Spinal cord (tissue), 10 donors: ENCODE results near the gene RPLP2. TPM values are rescaled to one million over a fixed set of nuclear protein-coding genes. Genes with fewer than 3 reads are reported as not detected.

Experiments
- DNase-seq, 6 donors: peaks; one replicate each; pipeline versions ENCODE4 v3.0.0 to v3.0.0-alpha.2; 2013 to 2015; ENCODE audit warnings: low spot score in 6 of 6, low read depth in 4 of 6
- H3K27ac ChIP-seq: one replicate; pipeline ENCODE4 v1.5.1; 2013; ENCODE audit warnings: low read depth, low read length, control low read depth
- H3K27me3 ChIP-seq: one replicate; pipeline ENCODE4 v1.6.1; 2013; ENCODE audit warnings: low read length; ENCODE audit not compliant: control insufficient read depth, insufficient read depth
- H3K36me3 ChIP-seq: one replicate; pipeline ENCODE4 v1.6.1; 2013; ENCODE audit warnings: low read length; ENCODE audit not compliant: control insufficient read depth, insufficient read depth
- H3K4me1 ChIP-seq: one replicate; pipeline ENCODE4 v1.6.1; 2013; ENCODE audit warnings: low read length; ENCODE audit not compliant: control insufficient read depth, insufficient read depth
- H3K4me3 ChIP-seq: one replicate; pipeline ENCODE4 v1.5.1; 2013; ENCODE audit warnings: low read depth, low read length, control low read depth
- H3K9me3 ChIP-seq: one replicate; pipeline ENCODE4 v1.6.1; 2013; ENCODE audit warnings: low read length; ENCODE audit not compliant: control insufficient read depth, insufficient read depth
- WGBS: methylation state at CpG from one replicate; pipeline ENCODE4 v1.1.5; 2013; ENCODE audit warnings: missing lambda C conversion rate; ENCODE audit not compliant: insufficient coverage; 5-methylcytosine and 5-hydroxymethylcytosine counted together
- polyA plus RNA-seq, 2 donors: library from polyadenylated mRNA; unstranded; fragments of 120-200 nt; gene quantifications; one replicate each; pipeline ENCODE4 v1.2.1, GENCODE V29; 2013; ENCODE audit not compliant: insufficient read length in 2 of 2
- total RNA-seq, 2 donors: library from RNA; depleted of rRNA in 1 of 2; stranded (reverse); fragments of 120-200 nt in 1 of 2; fragments of >200 nt in 1 of 2; gene quantifications; one replicate each; pipeline versions ENCODE4 v1.2.3 to v1.2.4, GENCODE V29; 2013 to 2014
- donor health status: healthy.

Gene RPLP2
- total and polyA plus RNA-seq, 4 donors, result 139 to 1,150 (median 890) TPM

DNA sequence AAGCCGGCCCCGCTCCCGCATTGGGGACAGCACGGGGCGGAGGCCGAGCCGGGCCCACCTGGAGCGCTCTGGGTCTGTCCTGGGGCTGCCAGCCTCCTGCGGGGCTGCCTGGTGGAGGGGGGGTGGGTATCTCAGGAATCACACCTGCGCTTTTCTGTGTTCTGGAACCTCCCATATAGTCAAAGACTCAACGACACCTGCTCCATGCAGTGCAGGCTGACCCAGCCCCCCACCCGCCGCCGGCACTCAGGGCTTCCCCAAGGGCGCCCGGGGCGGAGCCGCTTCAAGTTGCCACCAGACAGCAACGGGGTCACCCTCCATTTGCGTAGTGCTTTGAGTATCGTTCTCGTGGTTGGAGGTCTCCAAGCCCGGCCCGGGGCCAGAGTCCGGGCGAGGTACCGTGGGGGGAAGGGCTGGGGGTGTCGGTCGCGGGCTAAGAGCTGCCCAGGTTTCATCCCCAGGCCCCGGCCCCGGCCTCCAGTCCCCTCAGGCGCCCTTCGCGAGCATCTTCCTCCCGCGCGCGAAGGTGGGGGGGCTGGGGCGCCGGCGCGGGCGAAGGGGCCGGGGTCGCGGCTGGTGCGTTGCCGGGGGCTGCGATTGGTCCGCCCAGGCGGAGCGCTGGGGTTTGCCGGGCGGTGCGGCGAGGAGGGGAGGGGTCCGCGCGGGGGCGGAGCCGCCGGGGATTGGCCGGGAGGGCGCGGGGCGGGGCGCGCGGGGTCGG is 39.5 kb downstream of the RPLP2 start:
- Histone ChIP-seq H3K9me3 (no peaks in the 10 kb centered on the region), H3K4me1 (peaks cover 80% of the 10 kb centered on the region), H3K36me3 (peaks cover 20% of the 10 kb centered on the region), H3K27me3 (no peaks in the 10 kb centered on the region), H3K27ac (no peak overlapping the region), H3K4me3 (peak overlapping the region; percentile 41)
- peak in 4 of 6 donors; percentile 56 to 93 (median 78) for DNase-seq
- under 1% methylated on average over 65 of the region's 71 CpGs for WGBS

DNA sequence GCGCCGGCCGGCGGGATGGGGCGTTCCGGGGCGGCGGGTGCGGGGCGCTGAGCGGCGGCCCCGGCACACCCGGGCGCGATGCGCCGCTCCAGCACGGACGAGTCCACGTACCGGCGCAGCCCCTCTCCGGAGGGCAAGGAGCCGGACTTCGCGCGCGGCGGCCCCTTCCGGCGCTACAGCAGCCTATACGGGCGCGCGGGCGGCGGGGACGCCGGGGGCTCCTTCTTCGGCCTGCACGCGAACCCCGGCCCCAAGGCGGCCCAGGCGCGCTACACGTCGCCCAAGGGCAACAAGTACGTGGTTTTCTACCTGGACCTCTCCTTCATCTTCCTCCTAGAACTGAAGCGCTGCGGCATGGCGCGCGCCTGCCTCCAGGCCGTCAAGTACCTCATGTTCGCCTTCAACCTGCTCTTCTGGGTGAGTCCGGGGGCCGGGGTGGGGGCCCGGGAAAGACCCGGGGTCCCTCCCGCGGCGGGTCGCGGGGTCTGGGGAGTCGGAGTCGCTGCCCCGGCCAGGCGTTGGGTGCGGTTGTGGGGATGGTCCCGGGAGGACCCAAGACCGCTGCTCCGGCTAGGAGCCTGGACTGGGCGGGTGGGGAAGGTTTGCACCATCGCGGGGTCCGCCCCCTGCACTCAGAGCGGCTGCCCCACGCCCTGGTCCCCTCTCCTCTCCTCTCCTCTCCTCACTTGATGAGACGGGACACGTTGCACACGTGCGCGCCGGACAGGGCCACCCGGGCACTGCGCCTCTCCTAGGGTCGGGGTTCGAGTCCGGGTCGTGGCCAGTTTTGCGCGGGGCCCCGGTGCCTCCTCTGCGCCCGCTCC is 40.4 kb downstream of the RPLP2 start:
- Histone ChIP-seq H3K27me3 (no peaks in the 10 kb centered on the region), H3K27ac (no peak overlapping the region), H3K4me3 (peak overlapping the region; percentile 39), H3K9me3 (no peaks in the 10 kb centered on the region), H3K4me1 (peaks cover 80% of the 10 kb centered on the region), H3K36me3 (peaks cover 29% of the 10 kb centered on the region)
- DNase-seq, result peak in 1 of 6 donors; percentile 47
- WGBS, result under 1% methylated on average over 91 of the region's 97 CpGs

DNA sequence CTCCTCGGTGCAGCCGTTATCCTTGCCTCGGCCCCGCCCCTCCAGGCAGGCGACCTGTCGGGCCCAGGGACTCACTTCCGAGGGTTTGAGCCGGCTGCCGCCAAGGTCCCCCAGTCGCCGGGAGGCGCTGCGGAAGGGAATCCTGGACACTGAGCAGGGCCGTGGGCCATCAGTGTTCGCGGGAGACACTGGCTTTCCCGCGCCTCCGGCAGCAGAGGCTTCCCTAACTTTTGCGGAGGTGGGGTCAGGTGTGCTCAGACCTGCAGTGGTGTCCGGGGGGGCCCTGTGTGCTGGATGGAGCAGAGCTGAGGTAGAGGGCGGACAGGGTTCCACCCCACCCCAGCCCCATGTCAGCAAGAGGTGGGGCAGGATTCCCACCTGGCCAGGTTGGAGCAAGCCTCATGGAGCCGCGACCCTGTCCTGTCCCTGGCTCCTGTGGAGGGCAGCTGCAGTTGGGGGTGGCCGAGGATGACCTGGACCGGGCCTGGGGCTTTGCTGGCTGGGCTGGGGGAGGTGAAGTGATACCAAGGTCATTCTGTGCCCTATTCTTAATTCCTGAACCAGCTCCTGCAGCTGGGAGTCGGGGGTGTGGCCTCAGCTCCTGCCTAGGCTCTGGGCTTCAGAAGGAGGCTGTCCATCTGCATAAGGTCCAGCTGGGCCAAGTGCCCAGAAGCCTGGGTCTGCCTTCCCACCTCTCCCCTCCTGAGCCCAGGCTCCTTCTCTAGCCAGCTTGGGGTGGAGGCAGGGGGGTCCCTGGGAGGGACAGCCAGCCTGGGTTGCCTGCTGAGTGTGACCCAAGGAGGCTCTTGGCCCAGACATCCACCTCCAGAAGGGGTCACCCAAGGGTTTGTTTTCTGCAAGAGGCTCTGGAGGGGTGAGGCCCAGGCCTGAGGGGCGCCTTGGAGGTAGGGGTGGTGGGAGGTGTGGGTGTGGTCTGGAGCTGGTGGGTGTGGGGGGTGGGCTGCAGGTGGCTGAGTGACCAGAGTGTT is 41.3 kb downstream of the RPLP2 start:
- no peak for DNase-seq
- H3K36me3 ChIP-seq, result peaks cover 36% of the 10 kb centered on the region
- WGBS, result 14% methylated on average over 26 of the region's 28 CpGs
- H3K27me3 ChIP-seq, result no peaks in the 10 kb centered on the region
- no peak overlapping the region for H3K27ac ChIP-seq
- peaks cover 80% of the 10 kb centered on the region for H3K4me1 ChIP-seq
- H3K9me3 ChIP-seq, result no peaks in the 10 kb centered on the region
- peak overlapping the region; percentile 39 for H3K4me3 ChIP-seq

DNA sequence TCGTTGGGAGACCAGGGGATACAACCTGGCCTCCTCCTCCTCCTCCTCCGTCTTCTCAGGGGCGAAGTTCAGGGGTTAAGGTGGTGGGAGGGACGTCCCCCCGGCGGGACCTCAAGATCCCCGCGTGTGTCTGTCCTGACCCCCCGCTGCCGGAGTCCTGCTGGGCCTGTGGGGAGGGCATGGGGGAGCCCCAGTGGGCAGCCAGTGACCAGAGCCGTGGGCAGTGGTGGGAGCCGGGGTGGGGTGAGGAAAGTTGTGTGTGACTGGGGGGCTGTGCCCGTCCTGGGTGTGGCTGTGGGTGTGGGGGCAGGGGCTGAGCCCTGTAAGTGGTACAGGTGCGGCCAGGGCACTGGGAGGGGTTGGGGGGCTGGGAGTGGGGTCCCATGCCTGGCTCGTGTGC is 43.0 kb downstream of the RPLP2 start:
- peaks cover 86% of the 10 kb centered on the region for H3K4me1 ChIP-seq
- no peak overlapping the region for H3K4me3 ChIP-seq
- no peaks in the 10 kb centered on the region for H3K9me3 ChIP-seq
- WGBS, result 67% methylated on average over 10 of the region's 15 CpGs
- H3K27ac ChIP-seq, result no peak overlapping the region
- no peak for DNase-seq
- H3K36me3 ChIP-seq, result peaks cover 46% of the 10 kb centered on the region
- H3K27me3 ChIP-seq, result no peaks in the 10 kb centered on the region

DNA sequence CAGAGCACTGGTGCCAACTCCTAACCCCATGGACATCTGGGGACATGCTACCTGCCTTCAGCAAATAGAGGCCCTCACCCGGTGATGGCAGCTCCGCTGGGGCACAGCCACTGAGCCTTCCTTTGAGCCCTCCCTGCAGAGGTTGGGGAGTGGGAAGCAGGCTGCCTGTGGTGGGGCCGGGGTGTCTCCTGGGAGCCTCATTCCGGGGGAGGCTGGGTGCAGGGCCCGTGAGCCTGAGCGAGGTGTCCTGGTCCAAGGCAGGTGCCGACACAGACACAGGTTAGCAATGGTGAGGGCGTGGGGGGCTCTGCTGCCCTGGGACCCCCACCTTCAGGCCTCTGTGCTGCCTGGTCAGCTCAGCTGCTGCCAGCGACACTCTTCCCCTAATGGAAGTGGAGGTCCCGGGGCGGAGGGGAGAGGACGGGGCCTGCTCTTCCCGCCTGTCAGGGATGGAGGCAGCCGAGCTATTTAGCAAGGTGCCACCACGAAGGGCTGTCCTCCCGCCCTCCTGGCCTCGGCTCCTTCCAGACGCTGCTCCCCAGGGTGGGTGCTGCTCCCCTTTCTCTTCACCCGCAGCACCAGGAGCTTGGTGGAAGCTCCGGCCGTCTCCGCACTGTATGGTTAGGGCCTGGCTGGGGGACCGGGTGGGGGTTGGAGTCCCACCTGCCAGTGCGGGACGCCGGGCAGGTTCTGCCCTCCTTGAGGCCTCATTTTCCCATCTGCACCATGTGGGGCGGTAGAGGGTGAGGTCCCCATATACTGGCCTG is 44.1 kb downstream of the RPLP2 start:
- Histone ChIP-seq H3K27me3 (no peaks in the 10 kb centered on the region), H3K9me3 (no peaks in the 10 kb centered on the region), H3K4me3 (no peak overlapping the region), H3K36me3 (peaks cover 52% of the 10 kb centered on the region), H3K27ac (no peak overlapping the region), H3K4me1 (peaks cover 81% of the 10 kb centered on the region)
- DNase-seq, result no peak
- WGBS, result 91% methylated on average over 22 of the region's 27 CpGs

DNA sequence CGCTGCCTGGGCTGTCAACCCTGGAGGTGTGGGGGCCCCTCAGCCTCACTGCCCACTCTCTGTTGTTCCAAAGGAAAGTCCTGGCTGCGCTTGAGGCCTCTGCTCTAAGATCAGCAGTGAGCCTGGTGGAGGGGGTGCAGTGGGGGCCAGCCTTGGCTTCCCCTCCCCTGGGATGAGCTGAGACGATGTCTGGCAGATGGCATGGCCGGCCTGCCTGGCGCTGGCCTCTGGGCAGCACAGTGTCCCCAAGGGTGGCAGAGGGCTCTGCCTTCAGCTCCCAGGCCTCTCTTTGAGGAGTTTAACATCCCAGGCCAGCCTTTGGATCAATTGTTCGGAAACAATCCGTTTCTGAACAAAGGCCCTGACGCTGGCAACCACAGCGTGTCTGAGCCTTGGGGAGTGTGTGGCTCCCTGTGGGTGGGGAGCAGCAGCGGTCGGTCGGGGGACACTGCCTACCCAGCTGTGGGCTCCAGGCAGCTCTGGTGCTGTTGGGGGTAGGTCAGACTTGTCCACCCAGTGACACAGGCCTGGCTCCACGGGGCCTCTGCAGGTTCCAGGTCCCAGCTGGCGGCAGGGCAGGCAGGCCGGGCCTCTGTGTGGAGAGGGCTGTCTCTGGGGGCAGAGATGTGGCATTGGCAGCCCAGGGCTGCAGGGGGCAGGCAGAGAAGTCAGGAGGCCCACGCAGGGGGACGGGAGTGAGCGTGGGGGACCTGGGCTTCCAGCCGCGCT is 45.0 kb downstream of the RPLP2 start:
- H3K9me3 ChIP-seq, result no peaks in the 10 kb centered on the region
- no peak for DNase-seq
- no peak overlapping the region for H3K4me3 ChIP-seq
- 44% methylated on average over 20 of the region's 20 CpGs for WGBS
- peaks cover 84% of the 10 kb centered on the region for H3K4me1 ChIP-seq
- peaks cover 56% of the 10 kb centered on the region for H3K36me3 ChIP-seq
- no peaks in the 10 kb centered on the region for H3K27me3 ChIP-seq
- no peak overlapping the region for H3K27ac ChIP-seq

DNA sequence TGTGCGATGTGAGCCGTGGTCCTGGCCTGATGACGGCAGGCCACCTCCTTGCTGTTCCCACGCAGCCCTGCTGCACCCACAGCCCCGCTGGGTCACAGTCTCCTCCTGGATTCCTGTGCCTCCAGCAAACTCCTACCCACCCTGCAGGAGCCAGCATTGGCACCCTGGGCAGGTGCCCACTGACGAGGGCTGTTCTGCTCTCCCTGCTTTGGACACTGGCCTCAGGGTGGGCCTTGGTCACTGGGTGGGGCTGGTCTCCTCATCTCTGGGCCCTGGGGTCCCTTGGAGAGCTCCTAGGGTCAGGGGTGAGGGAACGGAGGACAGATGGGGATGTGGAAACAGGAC is 45.5 kb downstream of the RPLP2 start:
- WGBS, result 50% methylated on average over 3 of the region's 7 CpGs
- DNase-seq, result no peak
- Histone ChIP-seq H3K36me3 (peaks cover 60% of the 10 kb centered on the region), H3K27ac (no peak overlapping the region), H3K4me3 (no peak overlapping the region), H3K4me1 (peaks cover 86% of the 10 kb centered on the region), H3K27me3 (no peaks in the 10 kb centered on the region), H3K9me3 (no peaks in the 10 kb centered on the region)

DNA sequence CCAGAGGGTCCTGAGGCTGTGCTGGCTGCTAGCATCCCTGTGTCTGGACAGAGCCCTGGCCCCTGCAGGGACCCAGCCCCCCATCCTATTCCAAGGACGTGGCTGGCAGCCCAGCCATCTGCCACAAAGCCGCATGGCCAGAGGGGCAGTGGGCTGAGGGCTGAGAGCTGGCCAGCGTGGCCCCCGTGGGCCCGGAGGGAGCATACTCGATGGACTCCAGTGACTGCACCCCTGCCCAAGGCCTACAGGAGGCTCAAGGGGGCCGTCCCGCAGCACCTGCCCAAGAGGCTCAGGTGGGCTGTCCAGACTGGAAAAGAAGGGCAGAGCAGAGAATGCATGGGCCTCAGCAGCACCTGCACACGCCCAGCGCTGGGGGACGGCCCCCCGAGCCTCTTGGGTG is 46.0 kb downstream of the RPLP2 start:
- 62% methylated on average over 12 of the region's 12 CpGs for WGBS
- no peaks in the 10 kb centered on the region for H3K27me3 ChIP-seq
- H3K36me3 ChIP-seq, result peaks cover 63% of the 10 kb centered on the region
- H3K9me3 ChIP-seq, result no peaks in the 10 kb centered on the region
- no peak overlapping the region for H3K4me3 ChIP-seq
- H3K27ac ChIP-seq, result no peak overlapping the region
- H3K4me1 ChIP-seq, result peaks cover 84% of the 10 kb centered on the region
- DNase-seq, result no peak
